GM12872 (cell line): ENCODE measurements around the gene ARHGEF19.

ENCODE experiments used
- CTCF ChIP-seq: IDR thresholded peaks from 3 replicates; pipeline ENCODE4 v1.5.1; 2011; ENCODE audit warnings: low read depth, mild to moderate bottlenecking, low read length, moderate library complexity; ENCODE audit not compliant: insufficient read depth

ARHGEF19 gene

GRCh38 chr1:16211824-16212223, 628 bp downstream of the ARHGEF19 start:
- no peak for TF ChIP-seq CTCF

GRCh38 chr1:16210581-16210980, 1.9 kb downstream of the ARHGEF19 start:
- TF ChIP-seq CTCF = no peak

GRCh38 chr1:16209847-16210407, 2.5 kb downstream of the ARHGEF19 start:
- no peak for TF ChIP-seq CTCF

GRCh38 chr1:16209132-16209846, 3.2 kb downstream of the ARHGEF19 start:
- no peak for TF ChIP-seq CTCF

- TF ChIP-seq CTCF = no peak
Observed at GRCh38 chr1:16208270-16208987, 4.0 kb downstream of the ARHGEF19 start.

DNA sequence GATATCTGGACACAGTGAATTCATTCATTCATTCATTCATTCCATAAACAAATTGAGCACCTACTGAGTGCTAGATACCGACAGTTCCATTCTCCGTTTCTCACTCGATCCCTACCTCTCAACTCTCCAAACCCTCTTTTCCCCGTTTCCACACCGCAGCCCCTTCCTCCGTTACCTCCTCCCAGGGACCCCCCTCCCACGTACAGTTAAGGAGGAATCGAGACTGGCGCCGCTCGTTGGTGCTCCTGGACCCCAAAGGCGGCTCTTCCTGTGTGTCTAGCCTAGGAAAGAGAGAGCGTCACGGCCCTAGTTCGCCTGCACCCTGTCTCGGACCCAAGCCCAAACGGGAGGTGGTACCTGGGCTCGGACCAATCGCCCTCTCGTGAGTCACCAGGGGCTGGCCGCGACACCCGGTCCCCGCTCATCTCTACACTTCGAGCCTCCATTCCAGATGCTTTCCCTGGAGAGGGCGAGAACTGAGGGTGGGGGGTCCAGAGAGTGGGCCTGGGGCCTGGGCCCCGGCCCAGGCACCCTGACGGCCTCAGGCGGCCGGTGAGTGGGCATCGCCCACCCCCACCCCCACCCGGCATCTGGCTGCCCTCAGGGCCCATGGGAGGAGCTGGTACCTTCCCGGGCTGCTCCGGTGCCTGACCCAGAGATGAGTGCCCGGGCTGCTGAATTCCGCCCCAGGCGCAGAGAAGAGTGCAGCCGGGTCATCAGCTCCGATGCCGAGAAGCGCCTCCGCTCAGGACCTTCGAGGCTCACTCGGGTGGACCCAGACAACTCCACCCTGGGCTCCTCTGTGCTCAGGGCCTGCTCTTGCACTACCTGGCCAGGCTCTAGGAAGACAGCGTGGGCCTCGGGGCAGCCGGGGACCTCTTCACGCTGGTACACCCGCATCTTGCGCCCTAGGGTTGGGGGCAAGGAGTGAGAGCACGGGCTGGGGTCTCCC, 4.9 kb downstream of the ARHGEF19 start:
- TF ChIP-seq CTCF = no peak
